ENCODE measurements around the gene PKP2.
"Not testable (repeated sequence)": the region's sequence is repeated elsewhere in the genome, so short reads cannot be mapped to it uniquely, and the experiment has no call there.

The PKP2 gene

DNA sequence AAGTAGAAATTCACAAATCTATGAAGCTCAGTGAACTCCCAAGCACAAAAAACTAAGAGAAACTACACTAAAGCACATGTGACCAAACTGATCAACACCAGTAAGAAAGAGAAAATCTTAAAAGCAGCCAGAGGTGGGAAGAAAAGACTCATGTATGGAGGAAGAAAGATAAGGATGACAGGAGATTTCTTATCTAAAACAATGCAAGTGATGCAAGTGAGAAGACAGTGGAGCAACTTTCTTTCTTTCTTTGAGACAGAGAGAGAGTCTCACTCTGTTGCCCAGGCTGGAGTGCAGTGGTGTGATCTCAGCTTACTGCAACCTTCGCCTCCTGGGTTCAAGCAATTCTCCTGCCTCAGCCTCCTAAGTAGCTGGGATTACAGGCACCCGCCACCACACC, 34.9 kb downstream of the PKP2 start:
- DNase-seq (ENCODE audit: low spot score) = not testable (repeated sequence)

DNA sequence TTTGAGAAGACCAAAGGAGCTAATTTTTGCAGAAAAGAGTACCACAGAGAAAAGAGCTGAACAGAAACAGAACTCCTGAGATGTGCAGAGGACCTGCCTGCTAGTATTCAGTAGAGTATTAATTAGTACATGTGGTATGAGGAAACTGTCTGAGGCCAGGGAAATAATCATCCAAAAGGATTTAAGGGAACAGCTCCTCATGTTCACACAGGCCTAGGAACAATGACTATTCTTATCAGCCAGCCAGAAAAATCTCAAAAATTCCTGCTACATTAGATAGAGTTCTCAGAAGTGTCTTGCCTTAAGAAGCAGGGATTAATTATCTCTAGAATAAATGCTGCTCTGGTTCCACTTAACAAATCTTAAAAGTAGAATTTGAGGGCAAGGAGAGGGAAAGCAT, 36.4 kb downstream of the PKP2 start:
- DNase-seq (ENCODE audit: low spot score) = no peak

- no peak for DNase-seq (ENCODE audit: low spot score)
Measured at GRCh38 chr12:32859389-32859788, 37.2 kb downstream of the PKP2 start.

GRCh38 chr12:32854716-32855115, 41.9 kb downstream of the PKP2 start:
- no peak for DNase-seq (ENCODE audit: low spot score)

- DNase-seq (ENCODE audit: low spot score) = no peak
Measured at GRCh38 chr12:32854097-32854496, 42.5 kb downstream of the PKP2 start.

- DNase-seq (ENCODE audit: low spot score) = no peak
Measured at GRCh38 chr12:32847287-32847686, 49.3 kb downstream of the PKP2 start.

- no peak for DNase-seq (ENCODE audit: low spot score)
Measured at GRCh38 chr12:32846053-32846452, 50.5 kb downstream of the PKP2 start.

DNA sequence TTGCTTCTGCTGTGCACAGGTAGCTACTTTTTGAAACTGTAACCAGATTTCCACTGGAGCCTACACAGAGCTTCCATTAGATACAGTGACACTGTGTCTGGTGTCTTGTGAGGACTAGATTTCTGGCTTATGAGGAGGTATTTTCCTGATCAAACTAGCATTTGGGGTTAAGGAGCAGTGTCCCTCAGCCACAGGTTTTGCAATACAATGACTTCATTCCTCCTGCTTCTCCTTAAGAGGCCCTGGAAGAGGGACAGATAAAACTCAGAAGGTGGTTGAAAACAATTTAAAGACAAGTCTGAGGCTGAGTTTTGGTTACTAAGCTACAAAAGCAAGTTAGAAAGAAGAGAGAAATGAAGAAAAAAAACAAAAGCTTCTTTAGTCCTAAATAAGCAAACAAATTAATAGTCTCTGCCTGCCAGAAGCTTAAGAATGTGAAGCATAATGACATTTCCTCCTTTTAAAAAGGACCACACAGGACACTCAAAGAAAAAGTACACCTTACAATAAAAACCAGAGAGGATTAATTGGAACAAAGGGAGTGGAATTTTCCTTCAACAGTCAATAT, 53.0 kb downstream of the PKP2 start:
- DNase-seq (ENCODE audit: low spot score) = peak; percentile 2

DNA sequence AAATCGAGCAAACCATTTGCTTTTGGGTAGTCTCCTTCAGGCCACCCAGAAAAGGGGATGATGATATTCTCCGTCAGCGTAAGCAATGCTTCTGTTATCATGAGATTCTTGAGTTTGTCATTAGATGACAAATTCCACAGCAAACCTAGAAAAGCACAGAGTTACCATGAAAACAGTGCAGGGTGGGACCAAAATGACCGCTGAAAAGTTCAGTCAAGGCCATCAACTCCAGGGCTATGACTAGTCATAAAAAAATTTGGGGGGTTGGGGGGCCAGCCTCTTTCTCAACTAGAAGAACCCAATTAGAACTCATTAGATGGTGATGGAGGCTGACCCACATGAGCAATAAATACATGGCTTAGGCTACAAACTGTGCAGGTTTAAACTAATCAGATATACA, 55.5 kb downstream of the PKP2 start:
- DNase-seq (ENCODE audit: low spot score) = no peak

DNA sequence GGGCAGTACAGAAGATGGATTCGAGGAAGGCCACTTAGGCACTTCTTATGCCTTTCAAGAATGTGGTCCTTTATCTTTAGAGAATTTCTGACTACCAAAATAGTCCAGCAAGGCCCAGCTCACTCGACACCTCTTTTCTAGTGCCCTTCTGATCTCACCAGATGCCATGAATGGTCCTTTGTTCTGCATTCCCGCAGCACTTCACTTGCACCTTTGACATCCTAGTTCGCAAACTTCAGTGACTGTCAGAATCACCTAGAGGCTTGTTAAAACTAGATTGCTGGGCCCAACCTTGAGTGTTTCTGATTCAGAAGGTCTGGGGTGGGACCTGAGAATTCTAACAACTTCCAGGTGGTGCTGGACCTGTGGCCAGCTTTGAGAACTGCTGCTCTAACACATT, 56.7 kb downstream of the PKP2 start:
- no peak for DNase-seq (ENCODE audit: low spot score)

DNA sequence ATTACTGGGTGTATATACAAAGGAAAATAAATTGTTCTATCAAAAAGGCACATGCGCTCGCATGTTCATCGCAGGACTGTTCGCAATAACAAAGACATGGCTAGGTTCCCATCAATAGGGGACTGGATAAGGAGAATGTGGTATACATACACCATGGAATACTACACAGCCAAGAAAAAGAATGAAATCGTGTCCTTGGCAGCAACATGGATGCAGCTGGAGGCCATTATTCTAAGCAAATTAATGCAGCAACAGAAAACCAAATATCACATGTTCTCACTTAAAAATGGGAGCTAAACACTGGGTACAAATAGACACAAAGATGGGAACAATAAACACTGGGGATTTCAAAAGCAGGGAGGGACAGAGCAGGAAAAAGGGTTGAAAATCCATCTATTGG, 58.6 kb downstream of the PKP2 start:
- no peak for DNase-seq (ENCODE audit: low spot score)

GRCh38 chr12:32836710-32837109, 59.9 kb downstream of the PKP2 start:
- no peak for DNase-seq (ENCODE audit: low spot score)

DNA sequence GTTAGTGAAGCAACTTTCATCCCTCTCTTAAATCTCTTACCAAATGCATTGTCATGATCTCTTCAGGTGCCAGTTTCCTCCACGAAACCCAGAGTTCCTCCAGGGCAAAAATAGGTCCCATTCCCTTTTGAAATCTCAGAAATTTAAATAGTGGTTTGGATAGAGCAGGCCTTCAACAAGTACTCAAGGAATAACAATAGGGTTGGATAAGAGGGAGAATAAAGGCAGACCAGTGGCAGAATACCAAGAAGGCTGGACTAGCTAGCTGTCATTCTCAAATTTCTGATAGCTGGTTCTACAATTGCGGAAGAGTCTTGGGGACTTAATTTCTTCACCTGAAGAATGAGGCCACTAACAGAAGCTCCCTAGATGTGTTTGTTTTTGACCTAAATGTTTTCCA, 62.5 kb downstream of the PKP2 start:
- no peak for DNase-seq (ENCODE audit: low spot score)

GRCh38 chr12:32828552-32828951, 68.0 kb downstream of the PKP2 start:
- no peak for DNase-seq (ENCODE audit: low spot score)

DNA sequence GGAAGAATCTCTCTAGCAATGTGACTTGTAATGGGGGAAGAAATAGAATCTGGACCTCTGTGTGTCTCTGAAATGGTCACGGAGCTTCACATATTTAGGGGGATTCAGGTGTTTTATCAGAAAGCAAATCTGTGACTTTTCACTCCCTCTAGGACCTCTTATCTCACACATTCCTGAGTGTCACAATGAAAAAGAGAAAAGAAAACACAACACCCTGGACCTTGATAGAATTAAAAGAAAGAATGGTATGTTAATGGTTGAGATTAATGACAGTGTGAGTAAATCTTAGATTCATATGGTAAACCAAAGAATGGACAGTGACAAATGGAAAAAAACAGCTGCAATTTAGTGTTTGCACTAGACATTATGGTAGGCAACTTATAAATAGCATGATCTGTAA, 68.5 kb downstream of the PKP2 start:
- DNase-seq (ENCODE audit: low spot score) = no peak

GRCh38 chr12:32826807-32827412, 69.7 kb downstream of the PKP2 start:
- DNase-seq (ENCODE audit: low spot score) = no peak

GRCh38 chr12:32824596-32824995, 72.0 kb downstream of the PKP2 start:
- DNase-seq (ENCODE audit: low spot score) = no peak

DNA sequence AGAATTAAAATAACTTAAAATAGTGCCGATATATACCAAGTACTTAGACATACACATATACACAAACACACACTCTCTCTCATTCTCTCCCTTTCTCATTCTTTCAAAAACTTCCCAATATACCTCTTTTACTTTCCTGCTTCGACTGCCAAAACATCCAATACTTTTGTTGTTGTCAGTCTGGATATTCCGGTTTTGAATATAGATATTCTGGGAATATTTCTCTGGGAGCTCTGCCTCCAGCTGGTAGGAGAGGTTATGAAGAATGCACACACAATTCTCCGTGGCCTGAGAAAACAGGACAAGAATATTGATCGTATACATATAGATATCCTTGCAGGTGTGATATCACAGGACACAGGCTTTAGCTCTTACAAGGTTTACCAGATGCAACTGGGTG, 74.2 kb downstream of the PKP2 start:
- DNase-seq (ENCODE audit: low spot score) = no peak

GRCh38 chr12:32821710-32822109, 74.9 kb downstream of the PKP2 start:
- no peak for DNase-seq (ENCODE audit: low spot score)

GRCh38 chr12:32821293-32821692, 75.3 kb downstream of the PKP2 start:
- DNase-seq (ENCODE audit: low spot score) = no peak

DNA sequence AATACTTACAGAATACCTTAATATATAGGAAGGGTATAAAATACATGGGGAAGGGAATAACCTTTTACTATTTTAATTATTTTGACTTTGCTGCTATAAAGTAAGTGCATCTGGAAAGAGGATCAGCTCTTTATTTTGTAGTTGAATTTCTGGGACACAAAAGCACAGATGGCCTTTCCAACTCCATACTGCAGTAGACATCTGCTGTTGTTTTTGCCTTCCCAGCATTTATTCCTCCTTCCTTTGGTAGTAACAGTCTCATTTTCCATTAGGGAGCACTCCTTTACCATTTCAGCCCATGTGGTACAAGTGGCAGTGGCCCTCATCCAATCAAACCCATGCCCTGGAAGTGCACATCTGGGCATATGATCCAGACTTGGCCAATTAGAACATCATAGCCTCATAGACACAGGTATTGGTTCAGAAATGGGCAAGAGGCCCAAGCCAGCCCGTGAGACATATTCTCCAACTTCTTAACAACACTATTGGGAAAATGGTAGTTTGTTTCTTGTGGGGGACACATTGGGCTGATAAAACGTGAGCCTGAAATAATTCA, 76.1 kb downstream of the PKP2 start:
- no peak for DNase-seq (ENCODE audit: low spot score)

DNA sequence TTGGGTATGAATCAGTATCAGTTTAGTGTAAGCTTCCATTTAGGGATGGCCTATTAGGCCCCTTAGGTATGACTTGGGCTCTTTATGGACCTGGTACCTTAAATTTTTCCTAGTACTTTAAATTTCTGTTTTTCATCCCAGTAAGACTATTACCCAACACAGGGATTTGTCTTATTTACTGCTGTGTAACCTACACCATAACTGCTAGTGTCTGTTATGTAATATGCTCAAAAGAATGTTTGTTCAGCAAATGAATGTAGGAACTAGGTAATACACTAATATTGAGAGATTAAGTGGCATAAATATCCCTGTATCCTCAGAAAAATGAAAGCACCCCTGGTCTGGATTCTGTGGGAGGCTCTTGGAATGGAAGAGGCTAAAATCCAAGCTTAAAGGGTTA, 77.2 kb downstream of the PKP2 start:
- no peak for DNase-seq (ENCODE audit: low spot score)

DNA sequence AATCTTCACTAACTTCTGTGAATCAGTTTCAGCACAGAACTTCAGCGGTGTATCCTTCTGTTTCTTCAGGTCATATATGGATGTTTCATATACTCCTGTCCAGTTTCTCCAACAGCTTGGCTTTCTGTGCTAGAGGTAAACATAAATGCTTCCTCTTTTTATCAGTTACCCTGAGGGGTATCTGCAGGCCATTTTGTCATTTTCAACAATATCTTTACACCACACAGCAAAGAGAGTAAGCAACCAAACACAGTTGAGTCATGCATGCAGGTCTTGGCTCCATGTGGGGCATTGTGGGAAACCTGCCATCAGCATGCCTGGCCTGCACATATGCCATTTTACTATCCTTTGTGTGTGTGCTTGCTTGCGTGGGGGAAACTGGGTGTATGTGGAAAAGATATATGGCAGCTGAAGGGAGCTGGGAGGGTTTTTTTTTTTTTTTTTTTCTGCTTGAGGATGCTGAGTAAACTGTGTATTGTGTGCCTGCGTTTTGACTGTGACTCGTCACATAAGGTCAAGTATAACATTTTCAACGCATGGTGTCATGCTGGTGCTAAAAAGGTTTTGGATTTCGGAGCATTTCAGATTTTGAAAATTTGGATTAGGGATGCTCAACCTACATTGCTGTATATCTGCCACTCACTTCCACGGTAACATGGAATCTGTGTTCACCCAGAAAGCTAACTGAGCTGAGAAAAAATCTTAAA, 84.7 kb downstream of the PKP2 start:
- DNase-seq (ENCODE audit: low spot score) = no peak
